ENCODE data around the gene CD276.

The CD276 gene

GRCh38 chr15:73655724-73656123 is 28.5 kb upstream of the CD276 start:
- no peak overlapping the region for H3K27ac ChIP-seq
- no peak for TF ChIP-seq ZFX (IDR thresholded peaks at IDR 0.05)
- no peak for TF ChIP-seq CTCF (conservative IDR thresholded peaks at IDR 0.05)

- no peak for TF ChIP-seq CTCF (conservative IDR thresholded peaks at IDR 0.05)
- no peak for TF ChIP-seq ZFX (IDR thresholded peaks at IDR 0.05)
- H3K27ac ChIP-seq = no peak overlapping the region
These were observed 25.5 kb upstream of the CD276 start for GRCh38 chr15:73658645-73659044.

GRCh38 chr15:73660455-73660854 is 23.7 kb upstream of the CD276 start:
- H3K27ac ChIP-seq = no peak overlapping the region
- no peak for TF ChIP-seq CTCF (conservative IDR thresholded peaks at IDR 0.05)
- no peak for TF ChIP-seq ZFX (IDR thresholded peaks at IDR 0.05)

GRCh38 chr15:73674587-73674986 is 9.6 kb upstream of the CD276 start:
- no peak overlapping the region for H3K27ac ChIP-seq

GRCh38 chr15:73677146-73677607 is 7.0 kb upstream of the CD276 start:
- no peak overlapping the region for H3K27ac ChIP-seq
- no peak for TF ChIP-seq ZFX (IDR thresholded peaks at IDR 0.05)
- TF ChIP-seq CTCF (conservative IDR thresholded peaks at IDR 0.05) = peak; percentile 85

More at GRCh38 chr15:73674587-73674986, 9.6 kb upstream of the CD276 start:
- TF ChIP-seq ZFX (IDR thresholded peaks at IDR 0.05) (no peak), CTCF (conservative IDR thresholded peaks at IDR 0.05) (no peak)

GRCh38 chr15:73677733-73678132 is 6.5 kb upstream of the CD276 start:
- no peak for TF ChIP-seq ZFX (IDR thresholded peaks at IDR 0.05)
- no peak for TF ChIP-seq CTCF (conservative IDR thresholded peaks at IDR 0.05)
- no peak overlapping the region for H3K27ac ChIP-seq

GRCh38 chr15:73678498-73678897 is 5.7 kb upstream of the CD276 start:
- no peak overlapping the region for H3K27ac ChIP-seq
- no peak for TF ChIP-seq ZFX (IDR thresholded peaks at IDR 0.05)
- no peak for TF ChIP-seq CTCF (conservative IDR thresholded peaks at IDR 0.05)

Data from C4-2B (cell line).